ENCODE results near the gene TMEM121. TPM values are rescaled to one million over a fixed set of nuclear protein-coding genes. Genes with fewer than 3 reads are reported as not detected.
A peak's percentile ranks its signal among the peaks of the same experiment; 100 is the strongest.
"Not testable (repeated sequence)": the region's sequence is repeated elsewhere in the genome, so short reads cannot be mapped to it uniquely, and the experiment has no call there.

TMEM121 gene
- total RNA-seq, 1 experiment from 2014 or later = not detected

- Mint-ChIP-seq H3K27ac (ENCODE audit: unreplicated experiment) (no peak overlapping the region), H3K27me3 (ENCODE audit: insufficient read depth, unreplicated experiment) (peaks cover 18% of the 10 kb centered on the region), H3K4me1 (ENCODE audit: low read depth, unreplicated experiment) (no peaks in the 10 kb centered on the region), H3K36me3 (ENCODE audit: insufficient read depth, unreplicated experiment) (no peaks in the 10 kb centered on the region), H3K9me3 (ENCODE audit: unreplicated experiment) (no peaks in the 10 kb centered on the region), H3K4me3 (ENCODE audit: unreplicated experiment) (no peak overlapping the region)
- no peak for DNase-seq
- intact Hi-C loops (cut with micrococcal nuclease; ENCODE audit: unreplicated experiment) = no loop called here
- TF ChIP-seq CTCF (IDR thresholded peaks at IDR 0.05; ENCODE audit: insufficient read depth in 1 of 2, low read depth in 1 of 2, low read length in 1 of 2, severe bottlenecking in 1 of 2, unreplicated experiment in 1 of 2) = no peak
- Histone ChIP-seq H3K4me1 (no peaks in the 10 kb centered on the region), H3K9me3 (no peaks in the 10 kb centered on the region), H3K36me3 (ENCODE audit: control insufficient read depth, insufficient read depth, low read length) (no peaks in the 10 kb centered on the region), H3K27me3 (replicated peaks; ENCODE audit: control insufficient read depth, insufficient read depth, low read length) (no peaks in the 10 kb centered on the region), H3K4me3 (ENCODE audit: low read depth, low read length) (no peak overlapping the region)
- CTCF ChIA-PET = no interaction called here
- BruUV-seq (replicated peaks) = no TSS peak
- POLR2A ChIA-PET = no interaction called here
These were observed 28.1 kb downstream of the TMEM121 start for GRCh38 chr14:105554523-105554922.

DNA sequence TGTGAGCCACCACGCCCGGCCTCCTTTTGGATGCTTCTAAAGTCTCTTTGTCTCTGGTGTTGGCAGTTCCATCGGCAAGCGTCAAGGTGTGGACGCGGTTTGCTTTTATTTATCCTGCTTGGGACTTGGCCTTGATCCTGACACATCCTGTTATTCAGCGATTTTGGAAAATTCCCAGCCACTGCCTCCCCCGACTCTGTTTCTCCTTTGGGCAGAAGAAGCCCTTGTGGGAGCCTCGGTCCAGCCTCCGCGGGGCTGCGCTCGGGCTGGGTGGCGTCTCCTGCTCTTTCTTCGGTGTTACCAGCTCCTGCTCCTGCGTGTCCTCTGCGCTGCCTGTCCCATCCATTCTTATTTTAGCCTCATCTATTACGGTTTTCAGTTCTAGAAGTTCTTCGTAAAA lies 31.3 kb downstream of the TMEM121 start:
- intact Hi-C loops (cut with micrococcal nuclease; ENCODE audit: unreplicated experiment); POLR2A ChIA-PET; H3K4me1 Mint-ChIP-seq (ENCODE audit: low read depth, unreplicated experiment); CTCF ChIA-PET; H3K9me3 ChIP-seq; H3K36me3 ChIP-seq (ENCODE audit: control insufficient read depth, insufficient read depth, low read length); H3K4me3 ChIP-seq (ENCODE audit: low read depth, low read length); H3K4me3 Mint-ChIP-seq (ENCODE audit: unreplicated experiment); H3K27me3 ChIP-seq (replicated peaks; ENCODE audit: control insufficient read depth, insufficient read depth, low read length); H3K4me1 ChIP-seq; H3K36me3 Mint-ChIP-seq (ENCODE audit: insufficient read depth, unreplicated experiment); BruUV-seq (replicated peaks); DNase-seq; H3K27me3 Mint-ChIP-seq (ENCODE audit: insufficient read depth, unreplicated experiment); H3K27ac Mint-ChIP-seq (ENCODE audit: unreplicated experiment); H3K9me3 Mint-ChIP-seq (ENCODE audit: unreplicated experiment): not testable (repeated sequence)

- DNase-seq; H3K27me3 ChIP-seq (replicated peaks; ENCODE audit: control insufficient read depth, insufficient read depth, low read length); H3K4me1 ChIP-seq; intact Hi-C loops (cut with micrococcal nuclease; ENCODE audit: unreplicated experiment); H3K9me3 Mint-ChIP-seq (ENCODE audit: unreplicated experiment); H3K27ac Mint-ChIP-seq (ENCODE audit: unreplicated experiment); POLR2A ChIA-PET; H3K4me1 Mint-ChIP-seq (ENCODE audit: low read depth, unreplicated experiment); BruUV-seq (replicated peaks); H3K36me3 Mint-ChIP-seq (ENCODE audit: insufficient read depth, unreplicated experiment); H3K4me3 ChIP-seq (ENCODE audit: low read depth, low read length); H3K36me3 ChIP-seq (ENCODE audit: control insufficient read depth, insufficient read depth, low read length); H3K27me3 Mint-ChIP-seq (ENCODE audit: insufficient read depth, unreplicated experiment); H3K4me3 Mint-ChIP-seq (ENCODE audit: unreplicated experiment); H3K9me3 ChIP-seq: not testable (repeated sequence)
- peak in 1 of 2 experiments; percentile 44 for TF ChIP-seq CTCF (IDR thresholded peaks at IDR 0.05; ENCODE audit: insufficient read depth in 1 of 2, low read depth in 1 of 2, low read length in 1 of 2, severe bottlenecking in 1 of 2, unreplicated experiment in 1 of 2)
- CTCF ChIA-PET = interaction anchor here (0.7 to 1.3 kb wide), 2 partner anchors 44 to 385 kb away, joined by 4 read pairs; no protein-coding TSS in a partner anchor
These were observed 32.2 kb downstream of the TMEM121 start for GRCh38 chr14:105558449-105559154.

- intact Hi-C loops (cut with micrococcal nuclease; ENCODE audit: unreplicated experiment); DNase-seq; H3K36me3 Mint-ChIP-seq (ENCODE audit: insufficient read depth, unreplicated experiment); H3K9me3 ChIP-seq; H3K27me3 ChIP-seq (replicated peaks; ENCODE audit: control insufficient read depth, insufficient read depth, low read length); H3K36me3 ChIP-seq (ENCODE audit: control insufficient read depth, insufficient read depth, low read length); POLR2A ChIA-PET; H3K27ac Mint-ChIP-seq (ENCODE audit: unreplicated experiment); H3K4me3 ChIP-seq (ENCODE audit: low read depth, low read length); BruUV-seq (replicated peaks); H3K27me3 Mint-ChIP-seq (ENCODE audit: insufficient read depth, unreplicated experiment); H3K9me3 Mint-ChIP-seq (ENCODE audit: unreplicated experiment); H3K4me1 ChIP-seq; H3K4me3 Mint-ChIP-seq (ENCODE audit: unreplicated experiment); H3K4me1 Mint-ChIP-seq (ENCODE audit: low read depth, unreplicated experiment): not testable (repeated sequence)
- CTCF ChIA-PET = interaction anchor here (0.7 to 1.3 kb wide), 2 partner anchors 44 to 384 kb away, joined by 4 read pairs; no protein-coding TSS in a partner anchor
These were observed 33.1 kb downstream of the TMEM121 start for GRCh38 chr14:105559384-105560047.

- not testable (repeated sequence) for H3K9me3 Mint-ChIP-seq (ENCODE audit: unreplicated experiment)
These were observed 33.8 kb downstream of the TMEM121 start for GRCh38 chr14:105560048-105560669.

More at GRCh38 chr14:105560048-105560669, 33.8 kb downstream of the TMEM121 start:
- H3K27me3 ChIP-seq (replicated peaks; ENCODE audit: control insufficient read depth, insufficient read depth, low read length); H3K4me1 Mint-ChIP-seq (ENCODE audit: low read depth, unreplicated experiment); H3K4me3 ChIP-seq (ENCODE audit: low read depth, low read length); H3K27ac Mint-ChIP-seq (ENCODE audit: unreplicated experiment); POLR2A ChIA-PET; H3K27me3 Mint-ChIP-seq (ENCODE audit: insufficient read depth, unreplicated experiment); H3K36me3 Mint-ChIP-seq (ENCODE audit: insufficient read depth, unreplicated experiment); H3K9me3 ChIP-seq; intact Hi-C loops (cut with micrococcal nuclease; ENCODE audit: unreplicated experiment); BruUV-seq (replicated peaks); H3K36me3 ChIP-seq (ENCODE audit: control insufficient read depth, insufficient read depth, low read length); H3K4me1 ChIP-seq: not testable (repeated sequence)
- DNase-seq = peak in 1 of 2 experiments; percentile 50
- CTCF ChIA-PET = interaction anchor here (1.3 kb wide), 1 partner anchor 383 kb away, joined by 4 read pairs; no protein-coding TSS in a partner anchor
- peak overlapping the region; percentile 65 for H3K4me3 Mint-ChIP-seq (ENCODE audit: unreplicated experiment)
